T-cell (primary cell): ENCODE measurements around the gene WDR86. TPM values are rescaled to one million over a fixed set of nuclear protein-coding genes. Genes with fewer than 3 reads are reported as not detected.

Experiments
- ATAC-seq, 4 experiments: fragments of 200-7000 bp in 3 of 4; fragments of 150-1000 bp in 1 of 4; cut with Tn5 transposase; replicated peaks in 1 of 4; 1 replicate in 3 of 4; 2 replicates in 1 of 4; pipeline ENCODE4 v1.10.0; 2021; ENCODE audit warnings: moderate library complexity in 3 of 4, mild to moderate bottlenecking in 2 of 4, moderate number of reproducible peaks in 1 of 4
- CTCF ChIA-PET, 2 donors: fragments of 300-600 bp; sonication (Branson Sonifier 250); formaldehyde crosslinking; loops; one replicate each; lab custom pipeline; 2022; ENCODE audit warnings: antibody characterized with exemption in 2 of 2; lab: Charles Lee
- POLR2A ChIA-PET, 2 donors: fragments of 300-600 bp; sonication (Branson Sonifier 250); formaldehyde crosslinking; loops; one replicate each; lab custom pipeline; 2022; ENCODE audit warnings: antibody characterized with exemption in 2 of 2; lab: Charles Lee
- DNase-seq, 35 experiments: peaks; one replicate each; pipeline versions ENCODE4 v3.0.0 to v3.0.0-alpha.2; 2013 to 2023
- H3K27ac ChIP-seq: one replicate; pipeline ENCODE4 v1.5.1; 2013; ENCODE audit warnings: low read length
- H3K27me3 ChIP-seq, 2 experiments: replicated peaks in 1 of 2; 1 replicate in 1 of 2; 2 replicates in 1 of 2; pipeline versions ENCODE4 v1.6.1 to v1.7.0; 2013; ENCODE audit warnings: low read length in 1 of 2, mixed read lengths in 1 of 2; ENCODE audit not compliant: control insufficient read depth in 2 of 2, insufficient read depth in 2 of 2; ENCODE audit errors: extremely low read depth in 1 of 2
- H3K36me3 ChIP-seq, 2 donors: 1 replicate in 1 of 2; 2 replicates in 1 of 2; pipeline versions ENCODE4 v1.6.1 to v1.7.0; 2013; ENCODE audit warnings: low read length in 1 of 2; ENCODE audit not compliant: control insufficient read depth in 2 of 2, insufficient read depth in 1 of 2; ENCODE audit errors: extremely low read depth in 1 of 2
- H3K4me1 ChIP-seq, 2 experiments: 1 replicate in 1 of 2; 2 replicates in 1 of 2; pipeline versions ENCODE4 v1.6.1 to v1.7.0; 2013; ENCODE audit warnings: low read length in 2 of 2, mixed read lengths in 1 of 2; ENCODE audit not compliant: insufficient read depth in 2 of 2, control insufficient read depth in 1 of 2; ENCODE audit errors: extremely low read depth in 1 of 2
- H3K4me3 ChIP-seq, 2 donors: 1 replicate in 1 of 2; 2 replicates in 1 of 2; pipeline versions ENCODE4 v1.5.1 to v1.7.0; 2013; ENCODE audit warnings: mild to moderate bottlenecking in 2 of 2, low read length in 1 of 2, moderate library complexity in 1 of 2; ENCODE audit not compliant: control insufficient read depth in 1 of 2; ENCODE audit errors: extremely low read depth in 1 of 2
- H3K9me3 ChIP-seq: 2 replicates; pipeline ENCODE4 v1.7.0; 2013
- H3K27ac Mint-ChIP-seq, 2 donors: one replicate each; pipeline ENCODE4 v1.8.0; 2020 to 2021; ENCODE audit warnings: mild to moderate bottlenecking in 2 of 2, mixed read lengths in 2 of 2
- H3K27me3 Mint-ChIP-seq, 2 donors: one replicate each; pipeline ENCODE4 v1.8.0; 2021 to 2022; ENCODE audit warnings: mixed read lengths in 2 of 2
- H3K36me3 Mint-ChIP-seq: one replicate; pipeline ENCODE4 v1.8.0; 2021; ENCODE audit warnings: mixed read lengths
- H3K4me1 Mint-ChIP-seq, 3 donors: one replicate each; pipeline ENCODE4 v1.8.0; 2020 to 2022; ENCODE audit warnings: mixed read lengths in 3 of 3, mild to moderate bottlenecking in 1 of 3
- H3K4me3 Mint-ChIP-seq, 3 donors: one replicate each; pipeline ENCODE4 v1.8.0; 2020 to 2022; ENCODE audit warnings: mild to moderate bottlenecking in 3 of 3, mixed read lengths in 3 of 3, moderate library complexity in 3 of 3
- H3K9me3 Mint-ChIP-seq, 3 donors: one replicate each; pipeline ENCODE4 v1.8.0; 2020 to 2022; ENCODE audit warnings: mixed read lengths in 3 of 3
- WGBS: methylation state at CpG from one replicate; pipeline ENCODE4 v1.1.5; 2013; ENCODE audit warnings: missing lambda C conversion rate; ENCODE audit not compliant: insufficient coverage; 5-methylcytosine and 5-hydroxymethylcytosine counted together
- total RNA-seq, 35 experiments: library from RNA in 6 of 35; stranded (reverse) in 6 of 35; fragments of 120-200 nt in 1 of 35; gene quantifications; one replicate each; pipeline versions ENCODE4 v1.2.1 to v1.2.4 and lab custom pipeline; 2013 to 2026

WDR86 gene
- total RNA-seq, 5 donors from 2014 or later (not counting 1 experiment from before 2014, with no cell fraction given), result 3.1 to 26.0 (median 10.1) TPM

- Histone ChIP-seq H3K36me3 (peaks cover 0 to 44% of the 10 kb centered on the region in 2 donors), H3K9me3 (no peaks in the 10 kb centered on the region), H3K4me1 (peaks cover 28 to 34% of the 10 kb centered on the region in 2 experiments), H3K27me3 (no peaks in the 10 kb centered on the region), H3K4me3 (peak overlapping the region in 1 of 2 donors; percentile 57), H3K27ac (peak overlapping the region; percentile 98)
- DNase-seq (no peak), ATAC-seq (no peak)
- ChIA-PET POLR2A (no interaction called here), CTCF (no interaction called here)
- WGBS, result 43% methylated on average over 1 of the region's 4 CpGs
- Mint-ChIP-seq H3K27me3 (no peaks in the 10 kb centered on the region), H3K27ac (peak overlapping the region; percentile 97 to 98), H3K9me3 (no peaks in the 10 kb centered on the region), H3K36me3 (peaks cover 35% of the 10 kb centered on the region), H3K4me3 (peak overlapping the region; percentile 78 to 82 (median 80)), H3K4me1 (peaks cover 51 to 66% (median 59%) of the 10 kb centered on the region in 3 donors)
Measured at GRCh38 chr7:151348970-151349369, 60.9 kb downstream of the WDR86 start.

GRCh38 chr7:151347200-151347599, 62.6 kb downstream of the WDR86 start:
- Histone ChIP-seq H3K36me3 (peaks cover 2 to 32% of the 10 kb centered on the region in 2 donors), H3K4me3 (no peak overlapping the region), H3K4me1 (peaks cover 37 to 39% of the 10 kb centered on the region in 2 experiments), H3K27ac (no peak overlapping the region), H3K9me3 (no peaks in the 10 kb centered on the region), H3K27me3 (no peaks in the 10 kb centered on the region)
- Mint-ChIP-seq H3K9me3 (no peaks in the 10 kb centered on the region), H3K4me1 (peaks cover 50 to 64% (median 64%) of the 10 kb centered on the region in 3 donors), H3K27ac (no peak overlapping the region), H3K27me3 (no peaks in the 10 kb centered on the region), H3K4me3 (no peak overlapping the region), H3K36me3 (peaks cover 26% of the 10 kb centered on the region)
- ChIA-PET CTCF (no interaction called here), POLR2A (interaction anchor here in 1 of 2 donors (0.6 kb wide), 1 partner anchor 65 kb away, joined by 4 read pairs; no protein-coding TSS in a partner anchor)
- ATAC-seq, result no peak
- no peak for DNase-seq
- WGBS, result no CpG with 5 or more reads among the region's 6 CpGs

GRCh38 chr7:151346470-151346769, 63.4 kb downstream of the WDR86 start:
- H3K9me3 Mint-ChIP-seq, result no peaks in the 10 kb centered on the region
- peaks cover 42 to 57% (median 56%) of the 10 kb centered on the region in 3 donors for H3K4me1 Mint-ChIP-seq
- H3K36me3 ChIP-seq, result peaks cover 2 to 32% of the 10 kb centered on the region in 2 donors
- H3K27me3 ChIP-seq, result no peaks in the 10 kb centered on the region
- no CpG with 5 or more reads among the region's 2 CpGs for WGBS
- no peak for ATAC-seq
- no peaks in the 10 kb centered on the region for H3K9me3 ChIP-seq
- no peak overlapping the region for H3K4me3 ChIP-seq
- H3K27ac Mint-ChIP-seq, result no peak overlapping the region
- no peaks in the 10 kb centered on the region for H3K27me3 Mint-ChIP-seq
- DNase-seq, result no peak
- POLR2A ChIA-PET, result no interaction called here
- no peak overlapping the region for H3K27ac ChIP-seq
- H3K4me1 ChIP-seq, result peaks cover 31 to 32% of the 10 kb centered on the region in 2 experiments
- CTCF ChIA-PET, result interaction anchor here (0.5 to 0.6 kb wide), 2 partner anchors 31 to 41 kb away, joined by 4 to 5 read pairs; no protein-coding TSS in a partner anchor
- H3K4me3 Mint-ChIP-seq, result no peak overlapping the region
- H3K36me3 Mint-ChIP-seq, result peaks cover 22% of the 10 kb centered on the region

GRCh38 chr7:151345576-151346469, 64.0 kb downstream of the WDR86 start:
- no peak overlapping the region for H3K27ac ChIP-seq
- no CpG with 5 or more reads among the region's 2 CpGs for WGBS
- H3K4me1 Mint-ChIP-seq, result peaks cover 40 to 54% (median 53%) of the 10 kb centered on the region in 3 donors

GRCh38 chr7:151343516-151343915, 66.3 kb downstream of the WDR86 start:
- H3K36me3 ChIP-seq, result peaks cover 2 to 29% of the 10 kb centered on the region in 2 donors
- H3K27me3 ChIP-seq, result no peaks in the 10 kb centered on the region
- ATAC-seq (no peak), DNase-seq (no peak)
- peaks cover 4 to 8% (median 5%) of the 10 kb centered on the region in 3 donors for H3K9me3 Mint-ChIP-seq
- ChIA-PET CTCF (interaction anchor here in 1 of 2 donors (1.3 to 1.5 kb wide), 3 partner anchors 9 to 37 kb away, joined by 3 to 7 read pairs (median 4); no protein-coding TSS in a partner anchor), POLR2A (no interaction called here)
- no peaks in the 10 kb centered on the region for H3K9me3 ChIP-seq
- H3K4me3 Mint-ChIP-seq, result peak overlapping the region; percentile 82 to 90 (median 85)
- no peak overlapping the region for H3K27ac ChIP-seq
- H3K36me3 Mint-ChIP-seq, result peaks cover 22% of the 10 kb centered on the region
- H3K4me1 Mint-ChIP-seq, result peaks cover 33 to 49% (median 46%) of the 10 kb centered on the region in 3 donors
- 98% methylated on average over 4 of the region's 9 CpGs for WGBS
- peak overlapping the region; percentile 34 to 70 for H3K27ac Mint-ChIP-seq
- no peak overlapping the region for H3K4me3 ChIP-seq
- no peaks in the 10 kb centered on the region for H3K27me3 Mint-ChIP-seq
- H3K4me1 ChIP-seq, result peaks cover 15 to 32% of the 10 kb centered on the region in 2 experiments

More at GRCh38 chr7:151345576-151346469, 64.0 kb downstream of the WDR86 start:
- H3K4me1 ChIP-seq, result peaks cover 25 to 32% of the 10 kb centered on the region in 2 experiments
- H3K36me3 Mint-ChIP-seq, result peaks cover 22% of the 10 kb centered on the region
- peaks cover 2 to 32% of the 10 kb centered on the region in 2 donors for H3K36me3 ChIP-seq
- peak overlapping the region in 1 of 3 donors; percentile 5 for H3K4me3 Mint-ChIP-seq
- no peak overlapping the region for H3K4me3 ChIP-seq
- H3K9me3 Mint-ChIP-seq, result no peaks in the 10 kb centered on the region
- H3K27me3 Mint-ChIP-seq, result no peaks in the 10 kb centered on the region
- CTCF ChIA-PET, result no interaction called here
- ATAC-seq, result no peak
- no peaks in the 10 kb centered on the region for H3K27me3 ChIP-seq
- DNase-seq, result no peak
- POLR2A ChIA-PET, result no interaction called here
- peak overlapping the region; percentile 13 to 25 for H3K27ac Mint-ChIP-seq
- H3K9me3 ChIP-seq, result no peaks in the 10 kb centered on the region

GRCh38 chr7:151342811-151343210, 67.0 kb downstream of the WDR86 start:
- Mint-ChIP-seq H3K4me3 (peak overlapping the region; percentile 82 to 90 (median 85)), H3K9me3 (peaks cover 4 to 8% (median 5%) of the 10 kb centered on the region in 3 donors), H3K4me1 (peaks cover 29 to 45% (median 42%) of the 10 kb centered on the region in 3 donors), H3K27me3 (no peaks in the 10 kb centered on the region), H3K36me3 (peaks cover 18% of the 10 kb centered on the region), H3K27ac (peak overlapping the region; percentile 34 to 70)
- H3K9me3 ChIP-seq, result no peaks in the 10 kb centered on the region
- peaks cover 15 to 32% of the 10 kb centered on the region in 2 experiments for H3K4me1 ChIP-seq
- ATAC-seq, result no peak
- peak overlapping the region; percentile 47 for H3K27ac ChIP-seq
- 56% methylated on average over 6 of the region's 8 CpGs for WGBS
- no peaks in the 10 kb centered on the region for H3K27me3 ChIP-seq
- H3K4me3 ChIP-seq, result peak overlapping the region; percentile 61 to 77
- H3K36me3 ChIP-seq, result peaks cover 2 to 26% of the 10 kb centered on the region in 2 donors
- CTCF ChIA-PET, result interaction anchor here in 1 of 2 donors (1.3 to 1.5 kb wide), 4 partner anchors 9 to 36 kb away, joined by 3 to 7 read pairs (median 4); no protein-coding TSS in a partner anchor
- DNase-seq, result peak in 1 of 35 experiments; percentile 18
- POLR2A ChIA-PET, result interaction anchor here in 1 of 2 donors (0.6 to 0.7 kb wide), 2 partner anchors 27 to 161 kb away, joined by 3 read pairs; no protein-coding TSS in a partner anchor
